GM19043 (cell line): Measurements from ENCODE around the gene FMN1.

Experiments used
- ATAC-seq: cut with Tn5 transposase; IDR thresholded peaks from one replicate; pipeline ENCODE4 v1.9.1; 2021; ENCODE audit warnings: low read depth; ENCODE audit not compliant: unreplicated experiment

The FMN1 gene

DNA sequence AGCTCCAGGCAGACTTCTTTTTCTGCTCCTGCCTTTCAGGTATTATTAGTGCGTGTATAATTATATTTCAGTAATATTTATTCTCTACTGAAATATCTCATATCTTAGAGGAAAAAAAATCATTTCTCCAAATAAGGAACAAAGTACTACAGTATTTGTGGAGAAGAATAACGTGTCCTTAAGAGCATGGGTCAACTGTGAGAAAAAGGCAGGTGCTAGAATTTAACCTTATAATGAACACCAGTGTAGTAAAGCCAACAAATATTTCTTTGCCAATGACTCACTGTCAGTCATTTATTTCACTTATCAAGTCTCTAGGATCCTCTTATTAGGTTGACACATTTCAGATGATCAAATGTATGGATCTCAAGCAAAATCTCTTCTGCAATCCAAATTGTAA lies 293.3 kb downstream of the FMN1 start:
- ATAC-seq: no peak

DNA sequence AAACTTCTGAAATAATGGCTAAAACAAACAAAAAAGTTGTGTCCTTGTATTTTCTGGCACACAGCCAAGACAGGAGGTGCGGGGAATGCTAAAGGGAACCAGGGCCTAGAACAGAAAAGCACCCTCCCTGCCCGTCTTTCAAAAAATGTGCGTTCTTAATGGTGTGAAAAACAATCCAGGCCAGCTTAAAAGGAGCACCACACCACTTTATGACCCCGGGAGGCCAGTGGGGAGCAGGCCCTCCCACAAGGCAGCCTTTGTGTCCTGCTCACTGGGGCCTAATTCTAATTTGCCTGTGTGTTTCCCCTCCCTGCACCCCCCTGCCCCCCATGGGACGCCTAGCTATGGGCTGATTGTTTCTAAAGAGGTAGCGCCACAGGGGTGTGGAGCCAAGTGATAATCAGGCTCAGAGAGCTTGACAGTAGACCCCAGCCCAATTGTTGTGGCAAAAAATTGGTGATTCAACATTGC lies 295.4 kb downstream of the FMN1 start:
- ATAC-seq: no peak

GRCh38 chr15:32898414-32898813 lies 296.1 kb downstream of the FMN1 start:
- ATAC-seq: no peak

DNA sequence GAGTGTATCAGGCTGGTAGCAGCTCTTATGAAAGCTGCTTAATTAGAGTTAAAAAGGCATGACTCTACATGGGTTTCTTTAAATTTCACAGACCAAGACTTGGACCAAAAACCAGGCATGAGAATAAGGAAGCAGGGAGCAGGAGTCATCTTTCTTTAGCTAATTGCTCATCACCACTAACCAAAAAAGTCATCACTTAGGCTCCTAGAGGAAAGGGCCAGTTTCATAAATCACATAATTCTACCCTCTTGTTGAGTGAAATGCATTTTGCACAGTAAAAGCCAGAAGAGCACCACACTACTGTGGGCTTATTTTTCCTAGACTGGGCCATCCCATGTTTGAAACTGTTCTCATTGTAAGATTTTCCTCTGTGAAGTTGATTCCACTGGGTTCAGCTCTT lies 301.1 kb downstream of the FMN1 start:
- ATAC-seq: no peak

- ATAC-seq: no peak
These were observed 305.3 kb downstream of the FMN1 start for GRCh38 chr15:32889214-32889613.

GRCh38 chr15:32888221-32888761 lies 306.2 kb downstream of the FMN1 start:
- no peak for ATAC-seq

DNA sequence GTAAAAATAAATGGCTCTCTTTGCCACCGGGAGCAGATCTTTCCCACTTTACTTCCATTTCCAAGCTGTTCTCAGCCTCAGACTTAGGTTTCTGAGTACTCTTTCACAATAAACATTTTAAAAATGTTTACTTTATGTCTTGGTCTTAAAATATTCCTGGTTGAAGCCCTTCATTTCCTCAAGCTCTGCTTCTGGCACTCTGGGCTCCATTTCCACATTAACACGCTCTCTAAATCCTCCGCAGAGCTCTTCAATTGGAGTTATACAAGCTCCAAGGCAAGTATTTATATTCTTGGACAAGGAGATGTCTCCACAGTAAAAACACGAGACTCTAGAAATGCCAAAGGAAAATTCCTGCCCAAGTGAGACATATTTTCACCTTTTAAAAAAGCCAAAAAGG lies 307.4 kb downstream of the FMN1 start:
- ATAC-seq: no peak

DNA sequence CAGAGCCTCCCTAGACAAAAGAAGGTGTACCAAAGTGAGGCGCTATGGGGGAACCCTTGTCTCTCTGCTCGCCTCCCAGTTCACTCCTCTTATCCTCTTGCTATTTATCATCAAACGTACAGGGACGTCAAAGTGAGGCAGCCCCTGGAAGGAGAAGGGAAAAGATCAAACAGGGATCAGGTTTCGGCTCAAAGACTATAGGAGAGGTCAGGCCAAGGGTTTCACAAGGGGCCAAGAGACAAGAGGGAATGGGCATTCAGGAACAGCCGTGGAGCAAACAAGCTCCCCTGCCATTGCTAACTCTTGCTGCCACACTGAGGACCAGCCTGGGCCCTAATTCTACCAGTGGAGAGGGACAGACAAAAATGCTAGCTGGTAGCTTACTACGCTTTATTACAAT lies 308.1 kb downstream of the FMN1 start:
- ATAC-seq: no peak

GRCh38 chr15:32885713-32886112 lies 308.8 kb downstream of the FMN1 start:
- ATAC-seq: no peak

DNA sequence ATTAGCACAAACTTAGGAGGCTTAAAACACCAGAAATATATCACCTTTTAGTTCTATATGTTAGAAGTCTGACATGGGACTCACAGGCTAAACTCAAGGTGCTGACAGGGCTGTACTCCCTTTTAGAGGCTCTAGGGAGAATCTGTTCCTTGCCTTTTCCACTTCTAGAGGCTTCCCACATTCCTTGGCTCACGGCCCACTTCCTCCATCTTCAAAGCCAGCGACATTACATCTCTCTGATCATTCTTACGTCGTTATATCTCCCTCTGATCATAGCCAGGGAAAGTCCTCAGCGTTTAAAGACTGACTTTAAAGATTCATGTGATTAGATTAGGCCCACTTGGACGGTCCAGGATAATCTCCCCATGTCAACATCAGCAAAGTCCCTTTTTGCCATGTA lies 310.4 kb downstream of the FMN1 start:
- ATAC-seq: no peak

DNA sequence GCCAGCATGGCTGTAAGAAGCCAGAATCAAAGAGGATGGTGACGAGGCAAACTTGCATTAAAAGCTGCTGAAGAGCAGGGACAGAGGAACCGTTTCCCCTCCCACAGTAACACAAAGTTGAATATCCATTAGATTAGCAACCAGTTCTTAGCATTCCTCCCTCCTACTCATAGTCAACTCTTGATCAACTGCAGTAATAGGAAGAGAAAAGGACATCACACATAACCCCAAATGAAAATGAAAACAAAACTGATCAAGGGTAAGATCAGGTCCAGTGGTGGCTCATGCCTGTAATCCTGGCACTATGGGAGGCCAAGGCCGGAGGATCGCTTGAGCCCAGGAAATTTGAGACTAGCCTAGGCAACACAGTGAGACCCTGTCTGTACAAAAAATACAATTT lies 311.6 kb downstream of the FMN1 start:
- ATAC-seq: no peak

- no peak for ATAC-seq
These were observed 313.0 kb downstream of the FMN1 start for GRCh38 chr15:32881528-32881927.

DNA sequence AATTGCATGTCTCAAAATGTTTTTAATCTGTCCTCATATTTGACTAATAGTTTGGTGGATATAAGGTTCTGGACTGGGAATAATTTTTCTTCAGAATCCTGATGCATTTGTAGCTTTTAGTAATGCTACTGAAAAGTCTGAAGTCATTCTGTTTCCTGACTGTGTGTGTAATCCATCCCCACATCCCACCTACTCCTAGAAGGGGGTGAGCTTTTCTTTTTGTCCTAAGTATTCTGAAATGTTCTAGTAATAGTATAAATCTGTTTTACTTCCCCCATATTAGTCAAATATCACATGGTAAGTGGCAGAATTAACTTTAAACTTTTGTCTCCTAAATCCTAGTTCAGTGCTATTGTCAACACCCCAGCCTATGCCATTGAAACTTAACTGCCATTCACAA lies 313.9 kb downstream of the FMN1 start:
- no peak for ATAC-seq

GRCh38 chr15:32879980-32880379 lies 314.5 kb downstream of the FMN1 start:
- ATAC-seq: no peak

- ATAC-seq: no peak
These were observed 315.4 kb downstream of the FMN1 start for GRCh38 chr15:32878869-32879805.

GRCh38 chr15:32878342-32878741 lies 316.2 kb downstream of the FMN1 start:
- ATAC-seq: no peak

DNA sequence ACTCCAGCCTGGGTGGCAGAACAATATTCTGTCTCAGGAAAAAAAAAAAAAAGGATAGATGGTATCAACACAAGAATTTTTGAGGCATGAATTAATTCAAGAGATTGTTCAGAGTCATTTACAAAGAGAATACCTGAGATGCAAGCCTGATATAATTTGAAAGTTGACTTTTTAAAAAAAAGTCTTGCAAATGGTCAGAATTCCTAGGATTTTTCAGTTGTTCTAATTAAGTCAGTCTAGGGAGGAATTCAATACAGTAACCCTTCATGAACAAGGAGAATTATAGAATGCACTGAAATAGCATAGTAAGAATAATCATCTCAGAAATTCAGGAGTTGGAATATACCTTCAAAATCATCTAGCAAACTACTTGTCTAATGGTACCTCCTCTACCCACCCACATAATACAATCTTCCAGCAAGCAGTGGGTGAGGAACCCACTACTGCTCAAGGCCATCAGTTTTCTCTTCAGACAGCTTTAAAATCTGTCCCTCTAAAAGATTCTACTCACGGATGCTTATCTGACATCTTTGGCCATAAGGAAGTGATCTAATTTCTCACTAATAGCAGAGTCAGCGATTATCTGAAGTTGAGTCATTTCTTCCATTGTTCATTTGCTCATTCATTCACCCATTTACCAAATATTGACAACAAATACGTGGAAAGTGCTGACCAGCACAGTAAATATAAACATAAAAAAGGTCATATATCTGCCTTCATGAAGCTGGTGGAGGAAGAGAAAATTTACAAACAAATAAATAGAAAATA lies 317.1 kb downstream of the FMN1 start:
- ATAC-seq: no peak

GRCh38 chr15:32873284-32874114 lies 321.0 kb downstream of the FMN1 start:
- no peak for ATAC-seq

DNA sequence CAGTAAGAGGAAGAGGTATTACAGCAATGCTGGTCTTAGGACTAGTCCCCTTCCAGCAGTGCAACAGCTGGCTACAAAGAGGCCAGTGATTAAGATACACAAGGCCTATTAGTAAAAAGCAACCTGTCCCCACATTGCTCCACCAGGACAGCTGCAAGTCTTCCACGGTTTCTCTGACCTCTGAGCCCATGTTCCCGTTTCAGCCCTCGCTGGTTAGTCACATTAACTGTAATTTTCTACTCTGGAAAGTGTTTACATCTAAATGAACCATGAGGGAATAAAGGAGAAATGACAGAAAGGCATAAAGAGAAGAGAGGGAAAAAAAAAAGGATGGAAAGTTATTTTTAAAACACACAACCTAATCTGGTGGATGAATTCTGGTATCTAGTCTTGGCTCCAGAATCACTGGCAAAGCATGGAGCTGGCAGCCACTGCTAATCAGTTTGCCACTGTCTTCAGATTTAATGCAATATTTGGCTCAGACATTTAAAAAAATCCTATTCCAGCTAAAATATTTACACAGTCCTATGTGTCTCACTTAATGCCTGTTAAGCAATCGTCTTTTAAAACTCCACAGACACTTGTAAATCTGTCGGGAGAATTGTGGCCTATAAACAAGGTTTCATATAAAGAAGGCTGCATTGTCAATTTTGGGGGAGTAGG lies 321.8 kb downstream of the FMN1 start:
- ATAC-seq: no peak

- ATAC-seq: no peak
These were observed 322.6 kb downstream of the FMN1 start for GRCh38 chr15:32871883-32872282.
